Measurements from ENCODE around the gene THBS2.

GRCh38 chr6:169168706-169169105 lies 84.9 kb downstream of the THBS2 start:
- TF ChIP-seq CTCF (conservative IDR thresholded peaks at IDR 0.05; ENCODE audit: low read length): no peak
- TF ChIP-seq EZH2phosphoT487 (IDR thresholded peaks at IDR 0.05; ENCODE audit: borderline replicate concordance): no peak
